ENCODE measurements around the gene ENPP5.

The ENPP5 gene

GRCh38 chr6:46204880-46205650, 34.3 kb upstream of the ENPP5 start:
- TF ChIP-seq, protein P1, sequence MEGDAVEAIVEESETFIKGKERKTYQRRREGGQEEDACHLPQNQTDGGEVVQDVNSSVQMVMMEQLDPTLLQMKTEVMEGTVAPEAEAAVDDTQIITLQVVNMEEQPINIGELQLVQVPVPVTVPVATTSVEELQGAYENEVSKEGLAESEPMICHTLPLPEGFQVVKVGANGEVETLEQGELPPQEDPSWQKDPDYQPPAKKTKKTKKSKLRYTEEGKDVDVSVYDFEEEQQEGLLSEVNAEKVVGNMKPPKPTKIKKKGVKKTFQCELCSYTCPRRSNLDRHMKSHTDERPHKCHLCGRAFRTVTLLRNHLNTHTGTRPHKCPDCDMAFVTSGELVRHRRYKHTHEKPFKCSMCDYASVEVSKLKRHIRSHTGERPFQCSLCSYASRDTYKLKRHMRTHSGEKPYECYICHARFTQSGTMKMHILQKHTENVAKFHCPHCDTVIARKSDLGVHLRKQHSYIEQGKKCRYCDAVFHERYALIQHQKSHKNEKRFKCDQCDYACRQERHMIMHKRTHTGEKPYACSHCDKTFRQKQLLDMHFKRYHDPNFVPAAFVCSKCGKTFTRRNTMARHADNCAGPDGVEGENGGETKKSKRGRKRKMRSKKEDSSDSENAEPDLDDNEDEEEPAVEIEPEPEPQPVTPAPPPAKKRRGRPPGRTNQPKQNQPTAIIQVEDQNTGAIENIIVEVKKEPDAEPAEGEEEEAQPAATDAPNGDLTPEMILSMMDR (IDR thresholded peaks at IDR 0.05; ENCODE audit: low read depth, low read length) = no peak
- H3K9me3 ChIP-seq = no peaks in the 10 kb centered on the region; the same call in 1 of the 2 replicates
- no peaks in the 10 kb centered on the region for H3K27me3 ChIP-seq
- no peaks in the 10 kb centered on the region for H3K36me3 ChIP-seq
- DNase-seq = no peak
- H3K4me1 ChIP-seq = no peaks in the 10 kb centered on the region
- no peak overlapping the region for H3K4me3 ChIP-seq (ENCODE audit: low read depth, low read length)

DNA sequence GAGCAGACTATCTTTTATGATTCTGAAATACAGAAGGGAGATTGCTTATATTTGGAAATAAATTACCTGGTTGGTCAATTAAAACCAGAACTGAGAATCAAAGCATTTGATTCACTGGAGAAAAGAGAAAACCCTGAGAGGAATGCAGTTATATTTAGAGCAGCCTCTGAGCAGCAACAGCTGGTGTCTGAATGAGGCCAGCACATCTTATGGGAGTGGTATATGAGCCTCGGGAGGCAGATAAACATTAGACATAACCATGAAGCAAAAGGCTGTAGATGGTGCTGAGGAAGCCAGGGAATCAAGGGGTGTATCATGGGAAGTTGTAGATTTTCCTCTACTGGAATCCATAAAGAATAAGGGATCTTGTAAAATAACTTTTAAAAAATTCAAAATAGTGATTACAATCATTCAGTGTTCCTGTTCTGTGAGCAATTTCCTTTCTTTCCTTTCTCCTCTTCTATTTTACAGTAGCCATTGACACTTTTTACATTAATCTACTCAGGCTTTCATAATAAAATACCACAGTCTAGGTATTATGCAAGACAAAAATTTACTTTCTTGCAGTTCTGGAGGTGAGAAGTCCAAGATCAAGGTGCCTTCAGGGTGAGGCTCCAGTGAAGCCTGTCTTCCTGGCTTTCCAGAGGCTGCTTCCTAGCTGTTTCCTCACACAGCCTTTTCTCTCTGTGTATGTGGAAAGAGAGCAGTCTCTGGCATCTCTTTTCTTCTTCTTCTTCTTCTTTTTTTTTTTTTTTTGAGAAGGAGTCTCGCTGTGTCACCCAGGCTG, 32.8 kb upstream of the ENPP5 start:
- no peaks in the 10 kb centered on the region for H3K4me1 ChIP-seq
- H3K27me3 ChIP-seq = no peaks in the 10 kb centered on the region
- H3K36me3 ChIP-seq = no peaks in the 10 kb centered on the region
- no peak for DNase-seq
- TF ChIP-seq, protein P1 (IDR thresholded peaks at IDR 0.05; ENCODE audit: low read depth, low read length) = no peak
- H3K9me3 ChIP-seq = no peaks in the 10 kb centered on the region; the same call in 1 of the 2 replicates
- no peak overlapping the region for H3K4me3 ChIP-seq (ENCODE audit: low read depth, low read length)

DNA sequence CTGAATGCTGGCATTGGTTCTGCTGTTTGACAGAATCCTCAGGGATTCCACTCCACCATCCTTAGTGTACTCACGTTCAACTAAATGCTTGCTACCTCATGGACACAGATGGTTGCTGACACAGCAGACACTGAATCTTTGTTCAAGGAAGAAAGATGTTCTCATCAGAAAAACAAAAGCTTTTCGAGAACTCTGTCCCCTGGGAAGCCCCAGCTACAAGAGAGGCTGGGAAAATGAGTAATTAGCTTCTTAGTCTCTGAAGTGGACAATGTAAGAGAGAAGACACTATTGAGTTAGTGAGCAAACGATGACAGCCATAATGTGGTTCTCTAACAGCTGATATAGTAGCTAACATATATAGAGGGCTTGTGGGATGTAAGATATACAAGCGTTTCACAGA, 30.9 kb upstream of the ENPP5 start:
- H3K27me3 ChIP-seq = no peaks in the 10 kb centered on the region
- H3K4me1 ChIP-seq = no peaks in the 10 kb centered on the region
- H3K4me3 ChIP-seq (ENCODE audit: low read depth, low read length) = no peak overlapping the region
- no peaks in the 10 kb centered on the region for H3K36me3 ChIP-seq
- no peaks in the 10 kb centered on the region; the same call in 1 of the 2 replicates for H3K9me3 ChIP-seq
- TF ChIP-seq, protein P1 (IDR thresholded peaks at IDR 0.05; ENCODE audit: low read depth, low read length) = no peak
- DNase-seq = no peak

GRCh38 chr6:46199387-46199786, 28.6 kb upstream of the ENPP5 start:
- Histone ChIP-seq H3K4me1 (no peaks in the 10 kb centered on the region), H3K36me3 (no peaks in the 10 kb centered on the region), H3K27me3 (no peaks in the 10 kb centered on the region), H3K4me3 (ENCODE audit: low read depth, low read length) (no peak overlapping the region), H3K9me3 (no peaks in the 10 kb centered on the region)
- DNase-seq = no peak
- TF ChIP-seq, protein P1 (IDR thresholded peaks at IDR 0.05; ENCODE audit: low read depth, low read length) = no peak

DNA sequence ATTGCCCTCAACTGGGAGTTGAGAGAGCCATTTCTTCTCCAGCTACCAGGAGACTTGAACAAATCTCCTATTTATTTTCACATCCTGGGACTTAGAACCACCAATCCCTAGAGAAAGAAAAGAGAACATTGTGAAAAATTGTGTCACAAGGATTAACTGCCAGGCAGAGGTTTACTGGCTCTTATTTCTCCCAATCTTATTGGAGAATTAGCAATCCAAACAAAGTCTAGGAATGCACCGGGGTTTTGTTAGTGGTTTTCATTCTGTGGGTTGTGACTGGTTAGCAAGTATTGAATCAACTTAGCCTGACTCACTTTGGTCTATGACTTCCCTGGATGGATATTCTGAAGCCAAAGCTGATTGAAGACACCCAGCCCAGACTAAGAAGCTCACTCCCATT, 21.2 kb upstream of the ENPP5 start:
- Histone ChIP-seq H3K9me3 (no peaks in the 10 kb centered on the region), H3K36me3 (no peaks in the 10 kb centered on the region), H3K4me1 (no peaks in the 10 kb centered on the region), H3K27me3 (no peaks in the 10 kb centered on the region), H3K4me3 (ENCODE audit: low read depth, low read length) (no peak overlapping the region)
- TF ChIP-seq, protein P1 (IDR thresholded peaks at IDR 0.05; ENCODE audit: low read depth, low read length) = no peak
- DNase-seq = no peak

DNA sequence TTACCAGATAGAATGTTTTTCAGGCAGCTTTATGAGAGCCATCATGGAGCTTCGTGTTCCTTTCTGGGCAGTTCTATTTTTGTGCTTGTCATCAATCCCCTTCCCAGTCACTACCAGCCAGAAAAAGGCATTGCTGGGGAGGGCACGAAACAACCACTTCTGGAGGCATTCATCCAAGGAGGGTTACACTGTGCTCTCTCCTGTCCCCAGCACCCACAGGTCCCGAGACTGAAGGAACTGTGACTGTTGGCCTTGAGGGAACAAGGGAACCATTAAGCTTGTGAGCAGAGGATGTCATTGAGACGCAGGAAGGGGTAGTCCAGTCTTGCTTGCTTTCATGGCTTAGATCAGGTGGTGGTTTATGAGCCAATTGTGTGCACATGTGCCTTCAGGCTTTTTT, 20.1 kb upstream of the ENPP5 start:
- H3K4me1 ChIP-seq = no peaks in the 10 kb centered on the region
- H3K9me3 ChIP-seq = no peaks in the 10 kb centered on the region
- H3K4me3 ChIP-seq (ENCODE audit: low read depth, low read length) = no peak overlapping the region
- DNase-seq = no peak
- H3K36me3 ChIP-seq = no peaks in the 10 kb centered on the region
- no peaks in the 10 kb centered on the region for H3K27me3 ChIP-seq
- TF ChIP-seq, protein P1 (IDR thresholded peaks at IDR 0.05; ENCODE audit: low read depth, low read length) = no peak
